H1 (cell line): ENCODE results near the gene JMJD8. TPM values are rescaled to one million over a fixed set of nuclear protein-coding genes. Genes with fewer than 3 reads are reported as not detected.

Experiments
- CTCF ChIA-PET: fragments of 300-600 bp; sonication (Branson Sonifier 250); formaldehyde crosslinking; loops from one replicate; lab custom pipeline; 2021; ENCODE audit not compliant: partially characterized antibody; lab: Charles Lee
- POLR2A ChIA-PET: fragments of 300-600 bp; sonication (Branson Sonifier 250); formaldehyde crosslinking; loops from one replicate; lab custom pipeline; 2021; ENCODE audit warnings: inconsistent platforms; ENCODE audit not compliant: partially characterized antibody; lab: Charles Lee
- DNase-seq, 2 experiments: peaks; one replicate each; pipeline versions ENCODE4 v3.0.0 to v3.0.0-alpha.2; 2010 to 2022; ENCODE audit warnings: low spot score in 2 of 2, low read depth in 1 of 2, mixed read lengths in 1 of 2
- FAIRE-seq: peaks from 2 replicates; lab custom pipeline; 2011; peaks lifted over from hg19 to GRCh38; lab: Jason Lieb, UNC
- H2AFZ ChIP-seq: 2 replicates; pipeline ENCODE4 v1.8.1; 2012; ENCODE audit warnings: low read length, inconsistent platforms
- H2AK5ac ChIP-seq: 2 replicates; pipeline ENCODE4 v1.6.1; 2013; ENCODE audit warnings: low read depth, low read length
- H2BK120ac ChIP-seq: replicated peaks from 2 replicates; pipeline ENCODE3; 2013; ENCODE audit warnings: low read depth, low read length, inconsistent platforms
- H2BK12ac ChIP-seq: 2 replicates; pipeline ENCODE4 v1.6.1; 2013; ENCODE audit warnings: low read depth, low read length
- H2BK15ac ChIP-seq: 2 replicates; pipeline ENCODE4 v1.6.1; 2013; ENCODE audit warnings: low read length
- H2BK20ac ChIP-seq: 2 replicates; pipeline ENCODE4 v1.6.1; 2013; ENCODE audit warnings: low read length
- H2BK5ac ChIP-seq: 2 replicates; pipeline ENCODE4 v1.6.1; 2013; ENCODE audit warnings: low read depth, low read length
- H3K14ac ChIP-seq: 2 replicates; pipeline ENCODE4 v1.6.1; 2013; ENCODE audit warnings: inconsistent platforms; ENCODE audit not compliant: insufficient read length
- H3K18ac ChIP-seq: 2 replicates; pipeline ENCODE4 v1.6.1; 2013; ENCODE audit warnings: low read length; ENCODE audit errors: extremely low read depth
- H3K23ac ChIP-seq: 2 replicates; pipeline ENCODE4 v1.6.1; 2013; ENCODE audit warnings: inconsistent platforms; ENCODE audit not compliant: insufficient read length
- H3K23me2 ChIP-seq: 2 replicates; pipeline ENCODE4 v1.6.1; 2013; ENCODE audit warnings: low read depth, low read length
- H3K27ac ChIP-seq: 2 replicates; pipeline ENCODE4 v1.6.1; 2011; ENCODE audit warnings: low read depth, low read length, inconsistent platforms
- H3K27me3 ChIP-seq, 4 experiments: replicated peaks in 1 of 4; 1 replicate in 1 of 4; 2 replicates in 3 of 4; pipeline versions ENCODE4 v1.6.1 to v1.8.1; 2011 to 2013; ENCODE audit warnings: low read length in 3 of 4, mild to moderate bottlenecking in 3 of 4, inconsistent platforms in 2 of 4, mixed read lengths in 2 of 4, moderate library complexity in 1 of 4; ENCODE audit not compliant: control insufficient read depth in 3 of 4, insufficient read depth in 3 of 4; ENCODE audit errors: extremely low read depth in 1 of 4
- H3K36me3 ChIP-seq, 4 experiments: 2 replicates each; pipeline versions ENCODE4 v1.6.1 to v1.8.1; 2011 to 2013; ENCODE audit warnings: mild to moderate bottlenecking in 4 of 4, low read length in 3 of 4, moderate library complexity in 2 of 4, control low read depth in 1 of 4, inconsistent platforms in 1 of 4; ENCODE audit not compliant: insufficient read depth in 4 of 4, control insufficient read depth in 2 of 4
- H3K4ac ChIP-seq: replicated peaks from 2 replicates; pipeline ENCODE3; 2013; ENCODE audit warnings: low read length, low read depth, mixed read lengths, inconsistent platforms; ENCODE audit not compliant: insufficient read length
- H3K4me1 ChIP-seq, 4 experiments: replicated peaks in 1 of 4; 1 replicate in 1 of 4; 2 replicates in 3 of 4; pipeline versions ENCODE4 v1.6.1 to v1.8.1; 2011 to 2013; ENCODE audit warnings: low read length in 3 of 4, inconsistent platforms in 2 of 4, mixed read lengths in 1 of 4; ENCODE audit not compliant: insufficient read depth in 4 of 4, control insufficient read depth in 3 of 4
- H3K4me2 ChIP-seq, 2 experiments: 2 replicates each; pipeline versions ENCODE4 v1.6.1 to v1.8.1; 2011 to 2013; ENCODE audit warnings: low read depth in 2 of 2, low read length in 2 of 2, control low read depth in 1 of 2, inconsistent platforms in 1 of 2, mild to moderate bottlenecking in 1 of 2; ENCODE audit not compliant: insufficient read depth in 1 of 2
- H3K4me3 ChIP-seq, 4 experiments: fragments of 200-600, 300-600 bp in 1 of 4; sonication (generic), shearing (Covaris generic), sonication (Bioruptor Twin) in 1 of 4; 2 replicates each; pipeline versions ENCODE4 v1.5.1 to v1.8.1; 2011 to 2016; ENCODE audit warnings: low read length in 4 of 4, low read depth in 3 of 4, control low read depth in 2 of 4, inconsistent platforms in 2 of 4, mild to moderate bottlenecking in 2 of 4, mixed read lengths in 1 of 4, moderate library complexity in 1 of 4; ENCODE audit not compliant: insufficient read depth in 2 of 4; ENCODE audit errors: extremely low read depth in 1 of 4
- H3K56ac ChIP-seq: replicated peaks from 2 replicates; pipeline ENCODE3; 2013; ENCODE audit warnings: low read depth, mild to moderate bottlenecking, mixed read lengths, low read length, inconsistent platforms; ENCODE audit not compliant: insufficient read length
- H3K79me1 ChIP-seq: 2 replicates; pipeline ENCODE4 v1.6.1; 2013; ENCODE audit warnings: low read depth, low read length, control low read depth
- H3K79me2 ChIP-seq, 2 experiments: 2 replicates each; pipeline versions ENCODE4 v1.6.1 to v1.8.1; 2012 to 2013; ENCODE audit warnings: low read length in 2 of 2, mild to moderate bottlenecking in 2 of 2, inconsistent platforms in 1 of 2; ENCODE audit not compliant: insufficient read depth in 2 of 2, control insufficient read depth in 1 of 2
- H3K9ac ChIP-seq, 4 experiments: replicated peaks in 1 of 4; 1 replicate in 1 of 4; 2 replicates in 3 of 4; pipeline versions ENCODE4 v1.6.1 to v1.8.1; 2011 to 2013; ENCODE audit warnings: low read depth in 3 of 4, low read length in 3 of 4, control low read depth in 2 of 4, mild to moderate bottlenecking in 2 of 4, moderate library complexity in 2 of 4, inconsistent platforms in 1 of 4; ENCODE audit errors: extremely low read depth in 1 of 4
- H3K9me3 ChIP-seq, 2 experiments: 2 replicates each; pipeline versions ENCODE4 v1.6.1 to v1.8.1; 2012 to 2013; ENCODE audit warnings: mild to moderate bottlenecking in 2 of 2, moderate library complexity in 2 of 2, control low read depth in 1 of 2, inconsistent platforms in 1 of 2, low read depth in 1 of 2, low read length in 1 of 2, mixed read lengths in 1 of 2; ENCODE audit not compliant: insufficient read depth in 2 of 2
- H4K20me1 ChIP-seq, 2 experiments: replicated peaks in 1 of 2; 2 replicates each; pipeline versions ENCODE3 to v1.8.1; 2011 to 2013; ENCODE audit warnings: inconsistent platforms in 2 of 2, low read length in 2 of 2, mild to moderate bottlenecking in 1 of 2; ENCODE audit not compliant: insufficient read depth in 2 of 2, control insufficient read depth in 1 of 2
- H4K5ac ChIP-seq: 2 replicates; pipeline ENCODE4 v1.6.1; 2013; ENCODE audit warnings: low read length, low read depth, mixed read lengths, inconsistent platforms; ENCODE audit not compliant: insufficient read length
- H4K8ac ChIP-seq: 2 replicates; pipeline ENCODE4 v1.8.0; 2013; ENCODE audit warnings: mild to moderate bottlenecking, moderate library complexity, low read length, inconsistent platforms; ENCODE audit not compliant: insufficient read depth; ENCODE audit errors: extremely low read depth
- H4K91ac ChIP-seq: replicated peaks from 2 replicates; pipeline ENCODE3; 2013; ENCODE audit warnings: low read length, mixed read lengths, inconsistent platforms; ENCODE audit not compliant: insufficient read length
- EZH2 ChIP-seq: fragments of 200-600 bp; sonication (generic); IDR thresholded peaks from 2 replicates; pipeline ENCODE4 v1.7.1; 2012; ENCODE audit warnings: low read depth, mild to moderate bottlenecking, moderate library complexity, low read length, inconsistent platforms; ENCODE audit not compliant: severe bottlenecking
- GTF2F1 ChIP-seq: IDR thresholded peaks from 2 replicates; pipeline ENCODE4 v1.6.1; 2012; ENCODE audit warnings: low read depth, low read length, improper control_type of control experiment, borderline replicate concordance
- HDAC6 ChIP-seq: IDR thresholded peaks from one replicate; pipeline ENCODE4 v1.7.1; 2012; ENCODE audit warnings: low read depth, mild to moderate bottlenecking, inconsistent platforms, low read length, moderate library complexity
- KDM1A ChIP-seq: fragments of 200-600, 300-600 bp; sonication (generic); IDR thresholded peaks from 2 replicates; pipeline ENCODE4 v1.7.1; 2016; ENCODE audit warnings: mild to moderate bottlenecking, low read length, borderline replicate concordance
- POLR2A ChIP-seq, 2 experiments: IDR thresholded peaks; 1 replicate in 1 of 2; 2 replicates in 1 of 2; pipeline ENCODE4 v1.6.1; 2011; ENCODE audit warnings: low read depth in 2 of 2, low read length in 2 of 2, mild to moderate bottlenecking in 2 of 2; ENCODE audit errors: control extremely low read depth in 1 of 2
- RBBP5 ChIP-seq: IDR thresholded peaks from 2 replicates; pipeline ENCODE4 v1.7.1; 2012; ENCODE audit warnings: low read depth, mild to moderate bottlenecking, inconsistent platforms, low read length, moderate library complexity, borderline replicate concordance
- RFX5 ChIP-seq: IDR thresholded peaks from 2 replicates; pipeline ENCODE4 v1.6.1; 2011; ENCODE audit warnings: low read depth, low read length, improper control_type of control experiment, borderline replicate concordance
- SAP30 ChIP-seq: fragments of 300-600 bp; sonication (generic); IDR thresholded peaks from 2 replicates; pipeline ENCODE4 v1.7.1; 2012; ENCODE audit warnings: low read length, moderate library complexity, mild to moderate bottlenecking, inconsistent platforms; ENCODE audit not compliant: insufficient read depth, insufficient replicate concordance
- SIN3A ChIP-seq, 2 experiments: IDR thresholded peaks in 1 of 2; conservative IDR thresholded peaks in 1 of 2; 2 replicates each; pipeline ENCODE4 v1.6.1; 2011 to 2012; ENCODE audit warnings: low read length in 2 of 2, improper control_type of control experiment in 1 of 2, low read depth in 1 of 2, mild to moderate bottlenecking in 1 of 2
- SIX5 ChIP-seq: IDR thresholded peaks from 2 replicates; pipeline ENCODE4 v1.6.1; 2011; ENCODE audit warnings: mild to moderate bottlenecking, low read depth, low read length
- SP4 ChIP-seq: IDR thresholded peaks from 2 replicates; pipeline ENCODE4 v1.6.1; 2012; ENCODE audit warnings: low read length, inconsistent platforms
- SUZ12 ChIP-seq: fragments of 200-600 bp; sonication (generic); IDR thresholded peaks from 2 replicates; pipeline ENCODE4 v1.6.1; 2012; ENCODE audit warnings: mild to moderate bottlenecking, inconsistent platforms, low read length, moderate library complexity, mixed read lengths
- TEAD4 ChIP-seq: IDR thresholded peaks from 2 replicates; pipeline ENCODE4 v1.6.1; 2012; ENCODE audit warnings: low read depth, low read length, inconsistent platforms, mixed read lengths
- WGBS, 2 experiments: shearing (Covaris generic) in 1 of 2; methylation state at CpG; one replicate each; pipeline versions ENCODE4 v1.1.6 to v1.1.7; 2013 to 2015; ENCODE audit warnings: low lambda C conversion rate in 2 of 2, mixed read lengths in 2 of 2, inconsistent platforms in 1 of 2, low coverage in 1 of 2, missing lambda C conversion rate in 1 of 2; ENCODE audit not compliant: insufficient replicate concordance in 2 of 2, insufficient coverage in 1 of 2, insufficient read length in 1 of 2; ENCODE audit errors: extremely low coverage in 1 of 2, missing lambda C conversion rate in 1 of 2; 5-methylcytosine and 5-hydroxymethylcytosine counted together
- polyA plus RNA-seq, 7 experiments: library from polyadenylated mRNA; depleted of rRNA in 3 of 7; stranded (reverse) in 5 of 7; unstranded in 2 of 7; fragments of >200 nt in 5 of 7; fragments of 200-250 nt in 2 of 7; gene quantifications; 1 replicate in 5 of 7; 2 replicates in 1 of 7; 4 replicates in 1 of 7; pipeline versions ENCODE4 v1.2.1 to v1.2.3, GENCODE V29; 2011 to 2013; ENCODE audit warnings: missing spikeins in 2 of 7, mixed read lengths in 2 of 7
- total RNA-seq: library from RNA; stranded (reverse); fragmentation: NEBNext Ultra II Directional; extraction: Animal tissue kit (Norgen Biotek cat#: 25700); gene quantifications from 2 replicates; pipeline ENCODE4 v1.2.1, GENCODE V29; 2021

JMJD8 gene
- total and polyA plus RNA-seq, 2 of the 8 experiments (the other 6 are each of a cell fraction or from before 2014, with no cell fraction given): 46.4 to 87.4 TPM

DNA sequence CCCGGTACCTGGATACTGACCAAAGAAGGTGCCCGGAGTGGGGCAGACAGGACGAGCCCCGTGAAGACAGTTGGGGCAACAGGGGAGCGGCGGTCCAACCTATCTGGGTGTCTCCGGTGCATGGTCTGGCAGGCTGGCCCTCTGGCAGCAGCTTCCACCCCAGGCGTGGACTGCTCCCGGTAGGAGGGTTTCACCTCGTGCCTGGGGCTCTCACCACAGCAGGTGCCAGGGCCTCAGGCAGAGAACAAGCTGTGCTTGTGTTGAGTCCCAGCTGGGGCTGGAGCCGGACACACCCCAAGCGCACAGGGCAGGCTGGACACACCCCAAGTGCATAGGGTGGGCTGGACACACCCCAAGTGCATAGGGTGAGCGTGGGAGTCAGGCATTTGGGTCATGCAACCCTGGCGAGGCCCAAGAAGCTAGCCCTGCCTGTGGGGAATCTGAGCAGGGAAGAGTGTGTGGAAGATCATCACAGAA lies 23.0 kb upstream of the JMJD8 start:
- POLR2A ChIA-PET: interaction anchor here (0.7 to 20.9 kb wide), 13 partner anchors 10 to 795 kb away, joined by 3 to 353 read pairs (median 4); partner anchors contain the start of genes ANTKMT, CCDC78, CIAO3 and HAGHL
- no peak for FAIRE-seq
- WGBS, 2 experiments: 72% methylated on average over 14 of the region's 14 CpGs; no CpG with 5 or more reads in 1 of the 2 experiments
- TF ChIP-seq SIN3A (conservative IDR thresholded peaks at IDR 0.05 in 1 of 2, IDR thresholded peaks at IDR 0.05 in 1 of 2; ENCODE audit: low read depth in 1 of 2, low read length in 2 of 2) (no peak), KDM1A (no peak), SUZ12 (no peak), SIX5 (no peak), TEAD4 (no peak), SP4 (no peak), HDAC6 (no peak), RBBP5 (no peak), RFX5 (no peak), SAP30 (no peak), EZH2 (no peak), POLR2A (IDR thresholded peaks at IDR 0.05; ENCODE audit: control extremely low read depth in 1 of 2, low read depth in 2 of 2, low read length in 2 of 2) (no peak), GTF2F1 (no peak)

More for the DNA sequence above, 23.0 kb upstream of the JMJD8 start:
- no peak overlapping the region for H3K14ac ChIP-seq
- H3K4ac ChIP-seq: no peak overlapping the region
- no peak overlapping the region for H4K8ac ChIP-seq
- H2BK120ac ChIP-seq: no peak overlapping the region
- CTCF ChIA-PET: interaction anchor here (0.6 to 33.4 kb wide), 11 partner anchors 9 to 1166 kb away, joined by 3 to 977 read pairs (median 5); partner anchors contain the start of genes ANTKMT, CCDC78, CHTF18 and CIAO3
- no peak overlapping the region for H2BK5ac ChIP-seq
- peaks cover 3 to 22% of the 10 kb centered on the region in 2 experiments for H4K20me1 ChIP-seq
- H2AFZ ChIP-seq: no peak overlapping the region
- H3K4me3 ChIP-seq: peak overlapping the region in 2 of 4 experiments; percentile 34 to 69; a peak in 2 of 8 replicates
- no peak overlapping the region for H3K9ac ChIP-seq
- H3K79me2 ChIP-seq: no peaks in the 10 kb centered on the region
- H3K23me2 ChIP-seq: peaks cover 12% of the 10 kb centered on the region; the same call in 1 of the 2 replicates
- H3K18ac ChIP-seq: no peak overlapping the region
- H2BK15ac ChIP-seq: no peak overlapping the region; the same call in 1 of the 2 replicates
- H4K91ac ChIP-seq: no peak overlapping the region
- H3K56ac ChIP-seq: no peak overlapping the region
- no peaks in the 10 kb centered on the region for H3K79me1 ChIP-seq
- H4K5ac ChIP-seq: no peak overlapping the region
- no peak overlapping the region for H3K23ac ChIP-seq
- no peak overlapping the region for H2AK5ac ChIP-seq
- peaks cover 46 to 80% (median 65%) of the 10 kb centered on the region in 4 experiments for H3K27me3 ChIP-seq
- H3K9me3 ChIP-seq: no peaks in the 10 kb centered on the region
- 0 out of 2 replicates have a peak overlapping the region, but pooled peaks have one; percentile 32 for H2BK20ac ChIP-seq
- H3K4me1 ChIP-seq: peaks cover 0 to 9% (median 5%) of the 10 kb centered on the region in 4 experiments; a peak in 4 of 7 replicates
- no peak for DNase-seq
- H3K27ac ChIP-seq: no peak overlapping the region
- peak overlapping the region; percentile 66 to 92; a peak in 2 of 4 replicates for H3K4me2 ChIP-seq
- H3K36me3 ChIP-seq: no peaks in the 10 kb centered on the region
- H2BK12ac ChIP-seq: peak overlapping the region; percentile 60; the same call in 1 of the 2 replicates
